Measurements from ENCODE around the gene ZNF683. TPM values are rescaled to one million over a fixed set of nuclear protein-coding genes. Genes with fewer than 3 reads are reported as not detected.

The ZNF683 gene
- total and polyA plus RNA-seq, 10 of the 15 experiments (the other 5 are each of a cell fraction or from before 2014, with no cell fraction given) = not detected

- ChIA-PET CTCF (interaction anchor here (0.6 to 11.6 kb wide), 5 partner anchors 12 to 103 kb away, joined by 3 to 879 read pairs (median 4); partner anchors contain the start of genes CEP85 and SH3BGRL3), POLR2A (interaction anchor here (0.5 to 10.6 kb wide), 5 partner anchors 7 to 505 kb away, joined by 3 to 253 read pairs (median 3); partner anchors contain the start of genes DHDDS and UBXN11), RAD21 (ENCODE audit: unreplicated experiment) (interaction anchor here (0.9 to 10.4 kb wide), 7 partner anchors 8 to 103 kb away, joined by 3 to 477 read pairs (median 3); partner anchors contain the start of gene SH3BGRL3), SMC1A (ENCODE audit: uncharacterized antibody, unreplicated experiment) (interaction anchor here (1.0 to 14.9 kb wide), 6 partner anchors 7 to 63 kb away, joined by 3 to 474 read pairs (median 3); partner anchors contain the start of genes SH3BGRL3 and UBXN11)
- TF ChIP-seq MLLT1 (IDR thresholded peaks at IDR 0.05) = no peak
- TF ChIP-seq SUZ12 (IDR thresholded peaks at IDR 0.05; ENCODE audit: unreplicated experiment) = no peak
- H3K27ac ChIP-seq (ENCODE audit: control insufficient read depth, insufficient read depth) = peak overlapping the region; percentile 59
- ATAC-seq (no peak), DNase-seq (ENCODE audit: low read depth, low spot score) (no peak), FAIRE-seq (no peak)
- H3K9ac ChIP-seq (ENCODE audit: control insufficient read depth, insufficient read depth, low read length) = no peak overlapping the region; the same call in 1 of the 2 replicates
- intact Hi-C loops (cut with micrococcal nuclease; ENCODE audit: unreplicated experiment) = no loop called here
- H4K20me1 ChIP-seq (ENCODE audit: control insufficient read depth, insufficient read depth) = no peaks in the 10 kb centered on the region
- in situ Hi-C loops (cut with MboI) = no loop called here
- H3K9me3 ChIP-seq (replicated peaks; ENCODE audit: control insufficient read depth, insufficient read depth, low read length) = no peaks in the 10 kb centered on the region
- peaks cover 44% of the 10 kb centered on the region for H3K4me1 ChIP-seq (ENCODE audit: control insufficient read depth, insufficient read depth, low read length)
- H3K79me2 ChIP-seq (ENCODE audit: control insufficient read depth, insufficient read depth, low read length) = peaks cover 17% of the 10 kb centered on the region
- WGBS (ENCODE audit: insufficient coverage, insufficient replicate concordance, low lambda C conversion rate, missing lambda C conversion rate) = 21% methylated on average over 5 of the region's 5 CpGs
- H3K36me3 ChIP-seq (ENCODE audit: control insufficient read depth in 2 of 2, insufficient read depth in 2 of 2, low read length in 1 of 2) = no peaks in the 10 kb centered on the region
- no peaks in the 10 kb centered on the region for H3K27me3 ChIP-seq (replicated peaks in 1 of 2; ENCODE audit: control insufficient read depth in 2 of 2, insufficient read depth in 2 of 2, low read length in 1 of 2)
- BruUV-seq (replicated peaks) = no TSS peak
- peak overlapping the region; percentile 96 for H3K4me2 ChIP-seq (ENCODE audit: control insufficient read depth, insufficient read depth)
- H2AFZ ChIP-seq (ENCODE audit: control insufficient read depth, low read depth, low read length) = peak overlapping the region; percentile 65
- no peak overlapping the region for H3K4me3 ChIP-seq
These were observed 58.0 kb downstream of the ZNF683 start for GRCh38 chr1:26314501-26314900.

Other genes starting within 250 kb of the ZNF683 start
Only the 7 nearest of the 15 such genes appear.
- gene SH3BGRL3, start 92.7 kb downstream of the ZNF683 start, total RNA-seq (2014; rRNA removed) = 42.6 and 52.9 TPM in 2 replicates
- gene SH3BGRL3, start 92.7 kb downstream of the ZNF683 start, total RNA-seq (2014; rRNA removed; fragmentation: Illumina TruSeq; extraction: Trizol) = 45.9 and 46.9 TPM in 2 replicates
- gene SH3BGRL3, start 92.7 kb downstream of the ZNF683 start, total RNA-seq (2021) = 111 and 116 TPM in 2 replicates
- 26.3 and 39.7 TPM in 2 replicates for gene SH3BGRL3, start 92.7 kb downstream of the ZNF683 start, polyA plus RNA-seq (2011; rRNA removed)
- gene SH3BGRL3, start 92.7 kb downstream of the ZNF683 start, polyA plus RNA-seq (2014; fragmentation: Illumina TruSeq; extraction: Trizol) = 95.2 and 135 TPM in 2 replicates
- gene SH3BGRL3, start 92.7 kb downstream of the ZNF683 start, polyA plus RNA-seq (2014; fragmentation: Nextera tagmentation; extraction: Ambion mirVana) = 100 to 1,000 TPM; 121 to 129 TPM
- gene SH3BGRL3, start 92.7 kb downstream of the ZNF683 start, polyA plus RNA-seq (2014; rRNA removed) = 42.3 and 57.1 TPM in 2 replicates
- gene SH3BGRL3, start 92.7 kb downstream of the ZNF683 start, polyA plus RNA-seq (2016; fragmentation: Nextera tagmentation; extraction: Ambion mirVana) = 100 to 1,000 TPM; 344 to 390 TPM
- gene UBXN11, start 66.1 kb downstream of the ZNF683 start, total RNA-seq (2014; rRNA removed) = 8.1 and 8.5 TPM in 2 replicates
- 5.7 and 6.2 TPM in 2 replicates for gene UBXN11, start 66.1 kb downstream of the ZNF683 start, total RNA-seq (2014; rRNA removed; fragmentation: Illumina TruSeq; extraction: Trizol)
- gene UBXN11, start 66.1 kb downstream of the ZNF683 start, total RNA-seq (2021) = 16.8 and 19.3 TPM in 2 replicates
- 7.6 and 10.8 TPM in 2 replicates for gene UBXN11, start 66.1 kb downstream of the ZNF683 start, polyA plus RNA-seq (2011; rRNA removed)
- gene UBXN11, start 66.1 kb downstream of the ZNF683 start, polyA plus RNA-seq (2014; fragmentation: Illumina TruSeq; extraction: Trizol) = 3.5 and 8.1 TPM in 2 replicates
- 1 to 10 TPM in 1 of 2 experiments, under 1 TPM in 1; 0.32 to 1.2 TPM for gene UBXN11, start 66.1 kb downstream of the ZNF683 start, polyA plus RNA-seq (2014; fragmentation: Nextera tagmentation; extraction: Ambion mirVana)
- gene UBXN11, start 66.1 kb downstream of the ZNF683 start, polyA plus RNA-seq (2014; rRNA removed) = 24.3 and 26.5 TPM in 2 replicates
- 10 to 100 TPM; 27.7 to 34.4 TPM for gene UBXN11, start 66.1 kb downstream of the ZNF683 start, polyA plus RNA-seq (2016; fragmentation: Nextera tagmentation; extraction: Ambion mirVana)
- 237 and 262 TPM in 2 replicates for gene CD52, start 54.8 kb downstream of the ZNF683 start, total RNA-seq (2014; rRNA removed)
- gene CD52, start 54.8 kb downstream of the ZNF683 start, total RNA-seq (2014; rRNA removed; fragmentation: Illumina TruSeq; extraction: Trizol) = 637 and 673 TPM in 2 replicates
- 291 and 301 TPM in 2 replicates for gene CD52, start 54.8 kb downstream of the ZNF683 start, total RNA-seq (2021)
- 453 and 508 TPM in 2 replicates for gene CD52, start 54.8 kb downstream of the ZNF683 start, polyA plus RNA-seq (2011; rRNA removed)
- gene CD52, start 54.8 kb downstream of the ZNF683 start, polyA plus RNA-seq (2014; fragmentation: Illumina TruSeq; extraction: Trizol) = 882 and 1,118 TPM in 2 replicates
- gene CD52, start 54.8 kb downstream of the ZNF683 start, polyA plus RNA-seq (2014; fragmentation: Nextera tagmentation; extraction: Ambion mirVana) = 1,000 to 10,000 TPM; 2,664 to 2,736 TPM
- gene CD52, start 54.8 kb downstream of the ZNF683 start, polyA plus RNA-seq (2014; rRNA removed) = 488 and 610 TPM in 2 replicates
- 100 to 1,000 TPM; 382 to 390 TPM for gene CD52, start 54.8 kb downstream of the ZNF683 start, polyA plus RNA-seq (2016; fragmentation: Nextera tagmentation; extraction: Ambion mirVana)
- 0.06 TPM in 1 of 2 replicates, not detected in the other for gene CRYBG2, start 18.6 kb downstream of the ZNF683 start, total RNA-seq (2014; rRNA removed)
- not detected in 2 replicates for gene CRYBG2, start 18.6 kb downstream of the ZNF683 start, total RNA-seq (2014; rRNA removed; fragmentation: Illumina TruSeq; extraction: Trizol)
- 0.03 TPM in 1 of 2 replicates, not detected in the other for gene CRYBG2, start 18.6 kb downstream of the ZNF683 start, total RNA-seq (2021)
- 0.16 and 0.30 TPM in 2 replicates for gene CRYBG2, start 18.6 kb downstream of the ZNF683 start, polyA plus RNA-seq (2011; rRNA removed)
- gene CRYBG2, start 18.6 kb downstream of the ZNF683 start, polyA plus RNA-seq (2014; fragmentation: Illumina TruSeq; extraction: Trizol) = not detected in 2 replicates
- gene CRYBG2, start 18.6 kb downstream of the ZNF683 start, polyA plus RNA-seq (2014; fragmentation: Nextera tagmentation; extraction: Ambion mirVana) = not detected
- 0.04 and 0.25 TPM in 2 replicates for gene CRYBG2, start 18.6 kb downstream of the ZNF683 start, polyA plus RNA-seq (2014; rRNA removed)
- gene CRYBG2, start 18.6 kb downstream of the ZNF683 start, polyA plus RNA-seq (2016; fragmentation: Nextera tagmentation; extraction: Ambion mirVana) = 1 to 10 TPM in 1 of 2 experiments, under 1 TPM in 1; 0.50 to 1.2 TPM
- gene LIN28A, start 38.1 kb upstream of the ZNF683 start, total RNA-seq (2014; rRNA removed) = not detected in 2 replicates
- gene LIN28A, start 38.1 kb upstream of the ZNF683 start, total RNA-seq (2014; rRNA removed; fragmentation: Illumina TruSeq; extraction: Trizol) = not detected in 2 replicates
- 0.58 and 0.59 TPM in 2 replicates for gene LIN28A, start 38.1 kb upstream of the ZNF683 start, total RNA-seq (2021)
- gene LIN28A, start 38.1 kb upstream of the ZNF683 start, polyA plus RNA-seq (2011; rRNA removed) = not detected in 2 replicates
- gene LIN28A, start 38.1 kb upstream of the ZNF683 start, polyA plus RNA-seq (2014; fragmentation: Illumina TruSeq; extraction: Trizol) = not detected in 2 replicates
- gene LIN28A, start 38.1 kb upstream of the ZNF683 start, polyA plus RNA-seq (2014; fragmentation: Nextera tagmentation; extraction: Ambion mirVana) = not detected
- not detected in 2 replicates for gene LIN28A, start 38.1 kb upstream of the ZNF683 start, polyA plus RNA-seq (2014; rRNA removed)
- under 1 TPM; 0.13 to 0.30 TPM for gene LIN28A, start 38.1 kb upstream of the ZNF683 start, polyA plus RNA-seq (2016; fragmentation: Nextera tagmentation; extraction: Ambion mirVana)
- 33.1 and 33.2 TPM in 2 replicates for gene DHDDS, start 59.6 kb upstream of the ZNF683 start, total RNA-seq (2014; rRNA removed)
- 35.6 and 38.5 TPM in 2 replicates for gene DHDDS, start 59.6 kb upstream of the ZNF683 start, total RNA-seq (2014; rRNA removed; fragmentation: Illumina TruSeq; extraction: Trizol)
- 41.6 and 46.9 TPM in 2 replicates for gene DHDDS, start 59.6 kb upstream of the ZNF683 start, total RNA-seq (2021)
- gene DHDDS, start 59.6 kb upstream of the ZNF683 start, polyA plus RNA-seq (2011; rRNA removed) = 37.2 and 38.7 TPM in 2 replicates
- 37.2 and 49.5 TPM in 2 replicates for gene DHDDS, start 59.6 kb upstream of the ZNF683 start, polyA plus RNA-seq (2014; fragmentation: Illumina TruSeq; extraction: Trizol)
- gene DHDDS, start 59.6 kb upstream of the ZNF683 start, polyA plus RNA-seq (2014; fragmentation: Nextera tagmentation; extraction: Ambion mirVana) = 10 to 100 TPM; 22.7 to 27.2 TPM
- gene DHDDS, start 59.6 kb upstream of the ZNF683 start, polyA plus RNA-seq (2014; rRNA removed) = 34.7 TPM in 2 replicates
- 10 to 100 TPM; 45.4 to 47.5 TPM for gene DHDDS, start 59.6 kb upstream of the ZNF683 start, polyA plus RNA-seq (2016; fragmentation: Nextera tagmentation; extraction: Ambion mirVana)
- 678 and 698 TPM in 2 replicates for gene HMGN2, start 99.7 kb upstream of the ZNF683 start, total RNA-seq (2014; rRNA removed)
- gene HMGN2, start 99.7 kb upstream of the ZNF683 start, total RNA-seq (2014; rRNA removed; fragmentation: Illumina TruSeq; extraction: Trizol) = 496 and 526 TPM in 2 replicates
- gene HMGN2, start 99.7 kb upstream of the ZNF683 start, total RNA-seq (2021) = 687 and 709 TPM in 2 replicates
- gene HMGN2, start 99.7 kb upstream of the ZNF683 start, polyA plus RNA-seq (2011; rRNA removed) = 249 and 328 TPM in 2 replicates
- gene HMGN2, start 99.7 kb upstream of the ZNF683 start, polyA plus RNA-seq (2014; fragmentation: Illumina TruSeq; extraction: Trizol) = 937 and 999 TPM in 2 replicates
- 100 to 1,000 TPM; 615 to 830 TPM for gene HMGN2, start 99.7 kb upstream of the ZNF683 start, polyA plus RNA-seq (2014; fragmentation: Nextera tagmentation; extraction: Ambion mirVana)
- gene HMGN2, start 99.7 kb upstream of the ZNF683 start, polyA plus RNA-seq (2014; rRNA removed) = 348 and 380 TPM in 2 replicates
- gene HMGN2, start 99.7 kb upstream of the ZNF683 start, polyA plus RNA-seq (2016; fragmentation: Nextera tagmentation; extraction: Ambion mirVana) = 1,000 to 10,000 TPM; 2,526 to 2,682 TPM